ENCODE results near the gene ASIC3.

Gene ASIC3

GRCh38 chr7:151089893-151090730, 41.8 kb downstream of the ASIC3 start:
- Mint-ChIP-seq H3K9me3 (no peaks in the 10 kb centered on the region), H3K27me3 (no peaks in the 10 kb centered on the region), H3K4me1 (peaks cover 24% of the 10 kb centered on the region), H3K4me3 (no peak overlapping the region), H3K27ac (no peak overlapping the region), H3K36me3 (no peaks in the 10 kb centered on the region)

DNA sequence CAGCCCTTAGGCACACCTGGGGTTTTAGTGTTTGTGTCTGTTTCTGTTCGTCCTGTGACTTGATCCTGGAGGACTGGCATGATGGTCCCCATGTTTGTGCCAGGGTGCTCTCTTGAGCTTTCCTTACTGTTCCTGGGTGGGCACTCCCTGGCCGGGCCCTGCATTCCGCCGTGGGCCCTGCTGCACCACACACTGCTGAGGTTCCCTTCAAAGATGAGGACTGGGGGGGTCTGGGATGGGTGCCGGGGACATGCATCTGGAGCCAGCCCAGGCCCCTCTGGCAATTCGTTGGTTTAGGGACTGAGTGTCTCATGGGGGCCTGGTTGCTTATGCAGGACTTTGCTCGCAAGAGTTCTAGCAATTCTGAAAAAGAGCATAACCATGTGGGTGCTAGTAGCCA, 42.7 kb downstream of the ASIC3 start:
- Mint-ChIP-seq H3K9me3 (no peaks in the 10 kb centered on the region), H3K4me3 (no peak overlapping the region), H3K36me3 (no peaks in the 10 kb centered on the region), H3K27ac (no peak overlapping the region), H3K4me1 (peaks cover 16% of the 10 kb centered on the region), H3K27me3 (no peaks in the 10 kb centered on the region)

DNA sequence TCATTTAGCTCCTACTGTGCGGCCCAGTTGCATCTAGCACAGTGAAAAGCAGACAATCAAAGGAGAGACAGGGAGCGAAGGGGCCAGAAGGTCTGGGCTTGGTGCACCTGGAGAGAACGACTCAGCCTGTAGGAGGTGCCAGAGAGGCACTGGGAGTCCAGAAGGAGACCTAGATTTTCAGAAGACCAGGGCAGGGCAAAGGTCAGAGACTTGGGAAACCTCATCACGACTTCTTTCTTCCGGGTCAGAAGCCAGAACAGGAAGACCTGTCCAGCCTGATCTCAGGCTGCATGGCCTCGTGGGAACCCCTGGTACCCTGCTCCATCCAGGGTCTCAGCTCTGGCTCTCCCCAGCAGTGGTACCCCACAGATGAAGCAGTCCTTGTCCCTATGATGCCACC, 43.1 kb downstream of the ASIC3 start:
- Mint-ChIP-seq H3K36me3 (no peaks in the 10 kb centered on the region), H3K4me3 (no peak overlapping the region), H3K9me3 (no peaks in the 10 kb centered on the region), H3K27me3 (no peaks in the 10 kb centered on the region), H3K4me1 (peaks cover 16% of the 10 kb centered on the region), H3K27ac (no peak overlapping the region)

DNA sequence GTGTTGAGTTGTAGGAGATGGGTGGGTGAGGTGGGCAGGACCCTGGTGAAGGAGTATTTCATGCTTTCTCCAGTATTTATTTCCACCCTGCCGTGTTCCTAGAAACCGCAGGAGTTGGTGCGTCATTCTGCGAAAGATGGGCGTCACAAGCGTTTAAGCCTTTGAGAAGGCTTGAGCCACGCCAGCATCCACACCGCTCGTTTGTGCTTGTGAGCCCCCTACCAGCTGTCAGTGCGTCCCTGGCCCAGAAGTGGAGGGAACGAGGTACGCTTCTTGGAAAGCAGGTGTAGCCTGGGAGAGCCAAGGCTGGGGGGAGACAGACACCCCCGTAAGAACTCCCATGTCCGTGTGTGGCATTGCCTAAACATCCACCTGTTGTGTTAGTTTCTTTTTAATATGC, 43.7 kb downstream of the ASIC3 start:
- no peaks in the 10 kb centered on the region for H3K27me3 Mint-ChIP-seq

DNA sequence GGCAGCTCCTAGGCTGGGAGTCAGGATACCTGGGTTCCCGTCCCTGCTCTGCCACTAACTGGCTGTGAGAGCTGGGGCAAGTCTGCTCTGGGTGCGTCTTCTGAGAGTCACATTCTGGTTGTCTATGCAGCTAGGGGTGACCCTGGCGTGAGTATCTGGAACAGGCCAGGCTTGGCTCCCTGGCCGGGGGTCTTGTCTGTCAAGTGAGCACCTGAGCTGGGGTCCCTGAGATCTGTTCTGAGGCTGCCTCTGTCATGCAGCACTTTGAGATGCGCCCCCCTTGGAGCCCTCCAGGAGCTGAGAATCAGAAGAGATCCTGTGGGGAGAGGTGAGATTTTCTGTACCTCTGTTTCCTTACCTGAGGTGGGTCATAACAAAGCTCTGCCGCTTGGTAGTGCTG, 45.4 kb downstream of the ASIC3 start:
- no peaks in the 10 kb centered on the region for H3K9me3 Mint-ChIP-seq
- H3K27ac Mint-ChIP-seq, result no peak overlapping the region
- H3K27me3 Mint-ChIP-seq, result no peaks in the 10 kb centered on the region
- no peak overlapping the region for H3K4me3 Mint-ChIP-seq
- no peaks in the 10 kb centered on the region for H3K36me3 Mint-ChIP-seq
- H3K4me1 Mint-ChIP-seq, result peaks cover 10% of the 10 kb centered on the region

More for the DNA sequence above, 43.7 kb downstream of the ASIC3 start:
- Mint-ChIP-seq H3K36me3 (no peaks in the 10 kb centered on the region), H3K9me3 (no peaks in the 10 kb centered on the region), H3K4me1 (peaks cover 16% of the 10 kb centered on the region), H3K27ac (no peak overlapping the region), H3K4me3 (no peak overlapping the region)

GRCh38 chr7:151094675-151095074, 46.3 kb downstream of the ASIC3 start:
- Mint-ChIP-seq H3K36me3 (no peaks in the 10 kb centered on the region), H3K4me3 (no peak overlapping the region), H3K27ac (no peak overlapping the region), H3K4me1 (peaks cover under 1% of the 10 kb centered on the region), H3K27me3 (no peaks in the 10 kb centered on the region), H3K9me3 (no peaks in the 10 kb centered on the region)

DNA sequence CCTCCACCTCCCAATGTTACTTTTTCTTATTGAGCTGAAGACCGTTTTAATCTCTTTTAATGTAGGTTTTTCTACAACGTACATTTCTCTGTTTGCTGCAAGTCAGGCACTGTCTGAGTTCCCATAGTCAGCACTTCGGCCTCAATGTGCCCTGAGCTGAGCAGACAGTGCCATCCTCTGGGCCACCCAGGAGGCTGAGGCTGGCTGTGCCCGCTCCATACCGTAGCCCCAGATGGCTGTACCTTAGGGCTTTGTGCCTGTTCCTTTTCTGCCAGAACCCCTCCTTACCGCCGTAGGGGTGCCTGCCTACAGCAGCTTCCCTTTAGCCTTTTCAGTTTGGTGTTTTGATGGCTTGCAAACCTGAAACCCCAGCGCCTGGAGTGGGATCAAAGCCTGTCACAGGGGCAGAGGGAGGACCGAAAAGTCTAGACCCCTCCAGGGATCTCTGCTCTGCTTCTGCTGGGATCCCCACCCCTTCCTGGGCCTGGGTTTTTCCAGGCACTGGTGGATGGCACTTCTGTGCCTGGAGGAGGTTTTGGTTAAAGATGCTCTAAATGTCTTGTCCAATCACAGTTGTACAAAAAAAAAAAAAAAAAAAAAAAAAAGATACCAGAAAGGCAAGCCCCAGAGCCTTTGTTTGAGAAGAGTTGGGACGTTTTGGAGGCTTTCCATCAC, 46.9 kb downstream of the ASIC3 start:
- H3K4me3 Mint-ChIP-seq, result no peak overlapping the region
- H3K36me3 Mint-ChIP-seq, result no peaks in the 10 kb centered on the region
- no peaks in the 10 kb centered on the region for H3K27me3 Mint-ChIP-seq
- H3K4me1 Mint-ChIP-seq, result no peaks in the 10 kb centered on the region
- no peak overlapping the region for H3K27ac Mint-ChIP-seq
- no peaks in the 10 kb centered on the region for H3K9me3 Mint-ChIP-seq

GRCh38 chr7:151095828-151096475, 47.6 kb downstream of the ASIC3 start:
- Mint-ChIP-seq H3K4me1 (no peaks in the 10 kb centered on the region), H3K9me3 (no peaks in the 10 kb centered on the region), H3K27ac (no peak overlapping the region), H3K4me3 (no peak overlapping the region), H3K27me3 (no peaks in the 10 kb centered on the region), H3K36me3 (no peaks in the 10 kb centered on the region)

DNA sequence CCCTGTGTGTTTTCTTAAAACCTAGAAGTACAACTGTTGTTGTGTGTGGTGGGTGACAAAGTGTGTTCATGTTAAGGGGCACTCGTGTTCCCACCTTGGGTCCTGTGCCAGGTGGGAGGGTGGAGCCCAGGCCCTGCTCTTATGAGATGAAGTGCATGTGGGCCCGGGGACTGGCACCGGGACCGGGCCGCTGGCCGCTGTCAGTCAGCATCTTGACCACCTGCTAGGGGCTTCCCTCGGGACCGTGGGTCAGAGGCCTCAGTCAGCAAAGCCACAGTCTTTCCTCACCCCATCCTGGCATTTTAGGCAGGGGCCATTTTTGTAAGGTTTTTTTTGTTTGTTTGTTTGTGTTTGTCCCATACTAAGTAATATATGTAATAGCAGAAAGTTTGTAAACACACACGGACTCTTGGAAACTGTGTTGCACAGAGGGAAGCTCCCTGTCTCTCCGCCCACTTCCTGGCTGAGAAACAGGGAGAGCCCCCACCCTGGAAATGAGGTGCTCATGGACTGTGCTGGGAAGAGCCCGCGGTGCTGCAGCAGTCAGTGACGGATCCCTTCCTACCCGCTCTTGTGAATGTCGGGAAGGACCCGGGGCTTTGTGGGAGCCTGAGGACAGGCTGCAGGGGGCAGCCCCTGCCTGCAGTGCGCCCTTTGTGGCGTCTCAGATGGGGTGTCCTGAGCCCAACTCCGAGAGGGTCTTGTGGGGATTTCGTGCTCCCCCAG, 51.3 kb downstream of the ASIC3 start:
- H3K4me3 Mint-ChIP-seq, result no peak overlapping the region

GRCh38 chr7:151100921-151101320, 52.6 kb downstream of the ASIC3 start:
- Mint-ChIP-seq H3K27me3 (no peaks in the 10 kb centered on the region), H3K4me1 (no peaks in the 10 kb centered on the region), H3K9me3 (no peaks in the 10 kb centered on the region)

More for the DNA sequence above, 51.3 kb downstream of the ASIC3 start:
- no peak overlapping the region for H3K27ac Mint-ChIP-seq
- no peaks in the 10 kb centered on the region for H3K4me1 Mint-ChIP-seq
- H3K27me3 Mint-ChIP-seq, result no peaks in the 10 kb centered on the region
- H3K9me3 Mint-ChIP-seq, result no peaks in the 10 kb centered on the region
- no peaks in the 10 kb centered on the region for H3K36me3 Mint-ChIP-seq

GRCh38 chr7:151101621-151102396, 53.5 kb downstream of the ASIC3 start:
- Mint-ChIP-seq H3K27me3 (no peaks in the 10 kb centered on the region), H3K9me3 (no peaks in the 10 kb centered on the region), H3K27ac (no peak overlapping the region), H3K36me3 (no peaks in the 10 kb centered on the region), H3K4me3 (no peak overlapping the region), H3K4me1 (no peaks in the 10 kb centered on the region)

More at GRCh38 chr7:151100921-151101320, 52.6 kb downstream of the ASIC3 start:
- Mint-ChIP-seq H3K36me3 (no peaks in the 10 kb centered on the region), H3K27ac (no peak overlapping the region), H3K4me3 (no peak overlapping the region)
